ENCODE data around the gene DBNDD2. TPM values are rescaled to one million over a fixed set of nuclear protein-coding genes. Genes with fewer than 3 reads are reported as not detected.

DBNDD2 gene
- total RNA-seq, 2 donors from 2014 or later, result 119 to 141 TPM

Small RNA genes within 50 kb of the gene (microRNA-seq; reads per million reads assigned to microRNA genes)
- gene MIR6812 (ENCODE audit: borderline microRNAs expressed in 2 of 2), result 0 to 0.97 reads per million in 2 donors

Other genes starting within 250 kb of the DBNDD2 start
- not detected for gene PI3, start 233.4 kb upstream of the DBNDD2 start, total RNA-seq
- not detected for gene SEMG1, start 201.3 kb upstream of the DBNDD2 start, total RNA-seq
- gene SEMG2, start 186.9 kb upstream of the DBNDD2 start, total RNA-seq, result not detected
- gene SLPI, start 153.7 kb upstream of the DBNDD2 start, total RNA-seq, result 10 to 100 TPM; 14.6 to 74.0 TPM
- not detected for gene RBPJL, start 101.4 kb upstream of the DBNDD2 start, total RNA-seq
- under 1 TPM; 0.29 to 0.56 TPM for gene MATN4, start 100.0 kb upstream of the DBNDD2 start, total RNA-seq
- gene SDC4, start 59.9 kb upstream of the DBNDD2 start, total RNA-seq, result 100 to 1,000 TPM in 1 of 2 donors, 10 to 100 TPM in 1; 85.7 to 104 TPM
- 10 to 100 TPM; 21.8 to 22.6 TPM for gene SYS1, start 45.1 kb upstream of the DBNDD2 start, total RNA-seq
- 1 to 10 TPM; 1.4 to 2.0 TPM for gene TP53TG5, start 30.0 kb upstream of the DBNDD2 start, total RNA-seq
- 100 to 1,000 TPM; 120 to 138 TPM for gene PIGT, start 7.9 kb downstream of the DBNDD2 start, total RNA-seq
- gene WFDC2, start 61.5 kb downstream of the DBNDD2 start, total RNA-seq, result 10 to 100 TPM; 38.0 to 57.7 TPM
- gene SPINT3, start 107.3 kb downstream of the DBNDD2 start, total RNA-seq, result not detected
- gene WFDC6, start 131.2 kb downstream of the DBNDD2 start, total RNA-seq, result not detected
- not detected for gene EPPIN, start 139.1 kb downstream of the DBNDD2 start, total RNA-seq
- not detected for gene WFDC8, start 171.0 kb downstream of the DBNDD2 start, total RNA-seq
- not detected for gene WFDC10A, start 221.4 kb downstream of the DBNDD2 start, total RNA-seq
- gene WFDC9, start 223.0 kb downstream of the DBNDD2 start, total RNA-seq, result not detected

Measured in posterior vena cava (tissue), 2 donors.